Muscle of arm (tissue), 12 donors: Measurements from ENCODE around the gene RNF13. TPM values are rescaled to one million over a fixed set of nuclear protein-coding genes. Genes with fewer than 3 reads are reported as not detected.
"Not testable (repeated sequence)": the region's sequence is repeated elsewhere in the genome, so short reads cannot be mapped to it uniquely, and the experiment has no call there.

Experiments used
- DNase-seq: peaks from one replicate; pipeline ENCODE4 v3.0.0-alpha.2; 2013
- polyA plus RNA-seq, 12 donors: library from polyadenylated mRNA; unstranded; fragments of 120-200 nt; gene quantifications; one replicate each; pipeline ENCODE4 v1.2.1, GENCODE V29; 2013; ENCODE audit not compliant: insufficient read length in 12 of 12

Gene RNF13
- polyA plus RNA-seq, 12 donors, result 35.9 to 61.1 (median 45.8) TPM; not detected in 1

GRCh38 chr3:149891621-149892020, 78.6 kb downstream of the RNF13 start:
- no peak for DNase-seq

GRCh38 chr3:149892371-149892770, 79.4 kb downstream of the RNF13 start:
- no peak for DNase-seq

- no peak for DNase-seq
Observed at GRCh38 chr3:149894205-149894604, 81.2 kb downstream of the RNF13 start.

GRCh38 chr3:149895339-149895738, 82.3 kb downstream of the RNF13 start:
- DNase-seq, result no peak

GRCh38 chr3:149895769-149896168, 82.8 kb downstream of the RNF13 start:
- DNase-seq, result no peak

GRCh38 chr3:149898771-149899170, 85.8 kb downstream of the RNF13 start:
- DNase-seq, result peak; percentile 16

- DNase-seq, result no peak
Observed at GRCh38 chr3:149900322-149900721, 87.3 kb downstream of the RNF13 start.

GRCh38 chr3:149901770-149902169, 88.8 kb downstream of the RNF13 start:
- no peak for DNase-seq

- no peak for DNase-seq
Observed at GRCh38 chr3:149902498-149903139, 89.6 kb downstream of the RNF13 start.

GRCh38 chr3:149906036-149906435, 93.0 kb downstream of the RNF13 start:
- DNase-seq, result no peak

- DNase-seq, result no peak
Observed at GRCh38 chr3:149908424-149908957, 95.5 kb downstream of the RNF13 start.

GRCh38 chr3:149909923-149910322, 96.9 kb downstream of the RNF13 start:
- no peak for DNase-seq

- DNase-seq, result no peak
Observed at GRCh38 chr3:149917124-149917667, 104.2 kb downstream of the RNF13 start.

- DNase-seq, result no peak
Observed at GRCh38 chr3:149919509-149919908, 106.5 kb downstream of the RNF13 start.

GRCh38 chr3:149920119-149920518, 107.1 kb downstream of the RNF13 start:
- DNase-seq, result no peak

- no peak for DNase-seq
Observed at GRCh38 chr3:149933008-149933407, 120.0 kb downstream of the RNF13 start.

GRCh38 chr3:149933858-149934257, 120.8 kb downstream of the RNF13 start:
- DNase-seq, result no peak

GRCh38 chr3:149934524-149934923, 121.5 kb downstream of the RNF13 start:
- DNase-seq, result no peak

- peak; percentile 31 for DNase-seq
Observed at GRCh38 chr3:149936812-149937230, 123.8 kb downstream of the RNF13 start.

- DNase-seq, result not testable (repeated sequence)
Observed at GRCh38 chr3:149938392-149939055, 125.5 kb downstream of the RNF13 start.

- no peak for DNase-seq
Observed at GRCh38 chr3:149941186-149941585, 128.2 kb downstream of the RNF13 start.

GRCh38 chr3:149941946-149942345, 128.9 kb downstream of the RNF13 start:
- no peak for DNase-seq

- no peak for DNase-seq
Observed at GRCh38 chr3:149942409-149942808, 129.4 kb downstream of the RNF13 start.
